ENCODE results near the gene MLLT3.
"Not testable (repeated sequence)": the region's sequence is repeated elsewhere in the genome, so short reads cannot be mapped to it uniquely, and the experiment has no call there.

The MLLT3 gene

DNA sequence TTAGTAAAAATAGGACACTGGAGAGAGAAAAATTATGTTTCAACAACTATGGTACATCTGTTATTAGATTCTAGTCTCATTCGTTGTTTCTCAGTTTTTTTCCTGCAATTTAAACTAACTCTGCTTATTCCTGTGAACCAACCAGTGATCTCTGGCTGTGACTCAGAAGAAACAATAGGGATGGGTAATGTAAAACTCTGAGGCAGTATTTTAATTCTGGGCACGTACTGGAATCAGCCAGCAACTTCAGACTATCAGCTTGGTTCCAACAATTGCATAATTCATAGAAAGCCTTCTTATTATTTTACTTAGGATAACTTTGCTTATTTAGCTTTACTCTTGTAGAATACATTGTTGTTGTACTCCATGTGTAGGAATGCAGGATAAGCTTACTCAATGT is 28.8 kb downstream of the MLLT3 start:
- peak; percentile 29 for DNase-seq (ENCODE audit: low read depth)

DNA sequence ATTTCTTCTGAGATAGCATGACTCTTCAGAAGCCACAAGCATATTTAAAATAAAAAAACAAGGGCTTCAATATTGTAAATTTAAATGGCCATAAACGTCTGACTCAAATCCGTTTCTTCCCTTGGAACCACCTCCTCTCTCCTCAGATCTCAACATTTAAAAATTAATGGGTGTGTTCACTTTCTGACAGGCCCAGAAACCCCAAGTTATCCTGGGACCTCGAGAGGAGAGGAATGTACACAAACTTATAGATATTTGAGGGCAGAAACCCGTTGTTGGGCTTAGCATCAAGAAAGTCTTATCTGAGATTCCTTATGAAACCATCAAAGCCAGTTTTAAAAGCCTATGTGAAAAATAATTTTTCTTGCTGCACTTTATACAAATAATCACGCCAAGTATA is 29.2 kb downstream of the MLLT3 start:
- no peak for DNase-seq (ENCODE audit: low read depth)

DNA sequence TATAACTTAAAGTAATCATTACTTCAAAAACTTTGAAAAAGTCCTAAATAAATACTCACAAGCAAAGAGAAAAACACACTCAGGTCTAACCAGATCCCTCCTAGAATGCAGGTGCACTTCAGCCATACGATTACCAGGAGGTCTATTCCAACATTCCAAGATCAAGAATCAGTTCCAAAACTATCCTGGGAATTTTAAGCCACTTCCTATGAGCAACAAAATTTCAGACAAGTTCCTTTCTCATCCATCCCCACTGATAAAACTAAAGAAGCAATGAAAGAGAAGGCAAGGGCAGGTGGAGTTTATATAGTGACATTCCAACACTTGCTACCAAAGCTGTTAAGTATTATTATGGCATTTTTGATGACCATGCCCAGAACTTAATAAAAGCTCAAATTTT is 29.6 kb downstream of the MLLT3 start:
- no peak for DNase-seq (ENCODE audit: low read depth)

DNA sequence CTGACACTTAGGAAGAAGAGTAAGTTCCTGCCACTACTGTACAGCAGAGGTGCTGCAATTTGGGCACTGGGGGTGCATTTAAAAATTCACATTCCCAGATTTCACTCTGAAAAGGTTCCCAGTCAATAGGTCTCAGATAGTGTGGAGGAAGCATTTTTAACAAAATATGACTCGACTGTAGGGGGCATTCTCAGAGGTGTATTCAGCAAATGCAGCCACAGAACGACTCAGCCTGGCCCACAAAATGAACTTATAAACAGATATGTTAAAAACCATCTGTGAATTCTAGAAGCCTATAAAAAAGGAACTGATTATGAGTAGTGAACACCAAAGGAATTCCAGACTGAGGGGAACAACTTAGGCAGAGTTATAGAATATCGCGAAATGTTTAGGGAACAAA is 31.1 kb downstream of the MLLT3 start:
- DNase-seq (ENCODE audit: low read depth): no peak

DNA sequence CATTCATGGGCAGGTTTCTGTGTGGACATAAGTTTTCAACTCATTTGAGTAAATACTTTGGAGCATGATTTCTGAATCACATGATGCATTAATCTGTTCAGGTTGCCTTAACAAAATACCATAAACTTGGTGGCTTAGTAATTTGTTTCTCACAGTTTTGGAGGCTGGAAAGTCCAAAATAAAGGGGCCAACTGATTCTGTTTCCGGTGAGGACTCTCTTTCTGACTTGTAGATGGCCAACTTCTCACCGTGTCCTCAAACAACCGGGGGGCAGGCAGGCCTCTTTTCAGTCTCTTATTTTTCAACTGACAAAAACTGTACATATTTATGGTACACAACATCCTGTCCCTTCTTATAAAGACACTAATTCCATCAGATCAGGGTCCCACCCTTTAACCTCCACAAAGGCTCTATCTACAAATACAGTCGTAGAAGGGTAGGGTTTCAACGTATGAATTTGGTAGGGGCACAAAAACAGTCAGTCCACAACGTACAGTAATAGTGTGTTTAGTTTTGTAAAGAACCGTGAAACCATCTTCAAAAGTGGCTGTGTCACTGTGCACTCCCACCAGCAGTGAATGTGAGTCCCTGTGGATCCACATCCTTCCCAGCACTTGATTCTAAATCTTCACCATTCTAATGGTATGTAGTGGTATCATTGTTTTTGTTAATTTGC is 37.2 kb downstream of the MLLT3 start:
- no peak for DNase-seq (ENCODE audit: low read depth)

DNA sequence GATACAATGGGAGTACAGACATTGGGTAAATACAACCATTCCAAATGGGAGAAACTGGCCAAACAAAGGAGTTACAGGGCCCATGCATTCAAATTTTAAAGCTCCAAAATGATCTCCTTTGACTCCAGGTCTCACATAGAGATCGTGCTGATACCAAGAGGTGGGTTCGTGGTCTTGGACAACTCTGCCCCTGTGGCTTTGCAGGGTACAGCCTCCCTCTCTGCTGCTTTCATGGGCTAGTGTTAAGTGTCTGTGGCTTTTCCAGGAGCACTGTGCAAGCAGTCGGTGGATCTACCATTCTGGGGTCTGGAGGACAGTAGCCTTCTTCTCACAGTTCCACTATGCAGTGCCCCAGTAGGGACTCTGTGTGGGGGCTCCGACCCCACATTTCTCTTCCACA is 39.2 kb downstream of the MLLT3 start:
- not testable (repeated sequence) for DNase-seq (ENCODE audit: low read depth)

DNA sequence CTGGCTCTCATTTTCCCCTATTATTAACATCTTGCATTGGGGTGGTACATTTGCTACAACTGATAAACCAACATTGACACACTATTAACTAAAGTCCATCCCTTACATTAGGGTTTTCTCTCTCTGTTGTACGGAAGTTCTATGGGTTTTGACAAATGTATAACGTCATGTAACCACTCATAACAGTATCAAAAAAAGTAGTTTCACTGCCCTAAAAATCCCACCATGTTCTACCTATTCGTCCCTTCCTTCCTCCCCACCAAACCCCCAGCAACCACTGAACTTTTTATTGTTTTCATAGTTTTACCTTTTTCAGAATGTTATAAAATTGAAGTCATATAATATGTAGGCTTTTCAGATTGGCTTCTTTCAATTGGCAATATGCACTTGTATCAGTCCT is 40.1 kb downstream of the MLLT3 start:
- DNase-seq (ENCODE audit: low read depth): no peak

DNA sequence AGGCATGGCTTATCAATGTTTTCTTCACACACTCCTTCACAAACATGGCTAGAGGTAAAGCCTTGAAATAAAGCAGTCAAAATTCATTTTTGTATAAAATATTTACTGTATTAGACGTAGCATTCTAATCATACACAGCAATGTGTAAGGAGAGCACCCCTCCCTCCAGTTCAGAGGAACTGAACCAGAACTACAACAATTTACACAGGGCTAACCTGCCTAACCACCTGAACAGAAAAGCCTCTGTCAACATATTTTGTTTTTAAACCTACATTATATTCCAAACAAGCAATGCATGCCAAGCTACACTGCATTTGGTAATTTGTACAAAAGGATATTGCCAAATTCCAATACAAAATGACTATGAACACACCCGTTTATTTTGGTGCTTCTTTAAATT is 41.6 kb downstream of the MLLT3 start:
- DNase-seq (ENCODE audit: low read depth): no peak

DNA sequence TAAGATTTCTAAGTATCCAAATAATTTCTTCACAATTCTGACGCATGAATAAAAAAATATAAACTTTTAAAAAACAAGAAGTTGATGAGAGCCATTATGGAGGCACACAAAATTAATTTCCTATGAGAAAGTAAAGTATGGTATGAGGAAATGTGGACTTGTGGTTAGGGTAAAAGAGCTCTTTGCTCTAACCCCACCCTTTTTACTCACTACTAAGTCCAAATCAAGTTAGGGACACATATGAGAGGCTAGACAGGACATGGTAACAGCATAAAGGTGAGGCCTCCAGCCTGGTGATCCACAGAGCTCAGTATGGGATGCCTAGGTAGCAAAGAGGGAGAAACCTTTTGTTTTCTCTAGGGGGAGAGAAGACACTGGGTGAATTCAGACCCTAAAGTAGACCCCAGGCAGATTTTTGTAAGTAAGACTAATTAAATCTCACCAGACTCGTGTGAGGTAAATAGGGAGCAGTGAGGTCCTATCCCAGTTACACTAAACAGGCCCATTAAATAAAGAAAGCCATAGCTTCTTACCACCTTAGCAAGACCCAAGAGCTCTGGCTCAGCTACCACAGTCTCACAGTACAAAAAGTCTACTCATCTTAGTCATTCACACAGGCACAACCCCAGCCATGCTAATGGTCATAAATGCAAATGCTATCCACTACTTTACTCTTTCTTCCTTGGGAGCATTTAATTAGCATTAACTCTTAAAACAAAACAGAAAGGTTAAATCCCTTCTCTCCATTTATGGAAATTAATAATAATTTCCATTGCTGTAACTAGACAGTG is 42.6 kb downstream of the MLLT3 start:
- DNase-seq (ENCODE audit: low read depth): no peak

DNA sequence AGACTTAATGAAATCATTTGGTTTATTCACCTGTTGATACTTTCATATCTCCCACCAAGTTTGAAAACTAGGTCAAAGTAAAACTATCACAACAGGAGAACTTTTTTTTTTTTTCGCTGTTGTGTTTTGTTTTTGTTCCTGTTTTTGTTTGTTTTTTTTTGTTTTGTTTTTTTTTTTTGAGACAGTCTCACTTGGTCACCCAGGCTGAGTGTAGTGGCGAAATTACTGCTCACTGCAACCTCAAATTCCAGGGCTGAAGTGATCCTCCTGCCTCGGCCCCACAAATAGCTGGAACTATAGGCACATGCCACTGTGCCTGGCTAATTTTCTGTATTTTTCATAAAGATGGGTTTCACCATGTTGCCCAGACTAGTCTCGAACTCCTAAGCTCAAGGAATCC is 49.3 kb downstream of the MLLT3 start:
- DNase-seq (ENCODE audit: low read depth): no peak

DNA sequence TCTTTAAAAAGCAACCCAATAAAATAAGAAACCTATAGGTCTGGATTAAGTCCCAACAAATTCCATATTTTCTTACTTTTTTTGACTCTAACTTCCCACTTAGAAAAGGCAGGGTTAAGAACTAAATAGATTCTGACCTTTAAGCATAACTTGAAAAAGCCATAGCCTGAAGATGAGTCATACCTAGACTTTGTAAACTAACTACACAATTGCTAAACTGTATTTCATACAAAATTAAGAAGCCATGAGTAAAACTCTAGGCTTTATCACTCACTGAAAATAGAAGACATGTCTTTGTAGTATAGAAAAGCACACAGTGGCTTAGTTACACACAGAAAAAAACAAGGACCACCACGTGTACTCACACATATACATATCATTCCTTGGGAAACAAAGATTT is 51.5 kb downstream of the MLLT3 start:
- no peak for DNase-seq (ENCODE audit: low read depth)

DNA sequence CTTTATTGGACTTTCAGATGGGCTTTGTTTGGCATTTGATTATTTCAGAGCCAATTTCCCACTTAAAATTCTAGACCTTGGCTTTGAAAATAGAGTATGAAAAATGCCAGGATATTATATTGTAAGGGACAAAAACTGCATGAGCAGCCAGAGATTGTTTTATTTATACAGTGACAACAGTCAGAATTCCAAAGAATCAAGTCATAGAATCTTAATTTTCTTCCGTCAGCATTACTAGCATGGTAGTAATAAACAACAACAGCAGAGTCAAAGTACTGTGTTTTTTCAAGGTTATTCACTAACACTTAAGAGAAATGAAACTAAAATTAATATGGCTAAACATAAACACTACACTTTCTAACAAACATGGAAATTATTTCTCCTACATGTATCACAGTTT is 52.2 kb downstream of the MLLT3 start:
- DNase-seq (ENCODE audit: low read depth): no peak

DNA sequence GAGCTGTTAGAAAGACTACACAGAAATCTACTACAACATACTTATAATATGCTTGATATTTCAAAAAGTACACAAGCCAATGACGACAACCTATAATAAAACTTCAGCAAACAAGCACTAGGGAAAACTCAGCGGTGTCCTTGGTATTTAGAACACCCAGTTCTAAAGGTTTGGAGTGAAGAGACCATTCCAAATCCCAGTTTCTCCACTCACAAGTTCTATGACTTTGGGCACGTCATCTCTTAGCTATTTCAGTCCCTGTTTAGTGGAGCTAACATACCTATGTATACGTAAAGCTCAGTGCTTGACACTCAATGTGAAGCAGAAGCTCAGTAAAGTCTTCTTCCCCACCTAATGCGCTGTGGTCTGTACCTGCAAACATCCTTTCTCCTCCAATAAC is 52.8 kb downstream of the MLLT3 start:
- no peak for DNase-seq (ENCODE audit: low read depth)

DNA sequence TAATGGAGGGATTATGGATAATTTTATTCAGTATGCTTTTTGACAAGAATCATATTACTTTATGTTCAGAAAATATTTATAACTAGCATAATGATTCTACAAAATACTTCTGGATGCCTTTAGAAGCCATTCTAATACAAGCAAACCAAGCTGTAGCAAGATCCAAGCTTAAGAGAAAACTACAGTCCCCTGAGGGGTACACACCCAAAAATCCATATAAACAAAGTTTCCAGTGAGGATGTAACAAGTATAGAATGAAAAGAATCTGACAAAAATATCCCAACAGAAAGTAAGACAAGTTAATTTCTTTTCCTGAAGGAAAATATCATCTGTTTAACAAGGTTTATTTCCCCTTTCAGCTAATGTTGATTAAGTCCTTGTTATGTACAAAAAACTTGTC is 53.9 kb downstream of the MLLT3 start:
- no peak for DNase-seq (ENCODE audit: low read depth)

DNA sequence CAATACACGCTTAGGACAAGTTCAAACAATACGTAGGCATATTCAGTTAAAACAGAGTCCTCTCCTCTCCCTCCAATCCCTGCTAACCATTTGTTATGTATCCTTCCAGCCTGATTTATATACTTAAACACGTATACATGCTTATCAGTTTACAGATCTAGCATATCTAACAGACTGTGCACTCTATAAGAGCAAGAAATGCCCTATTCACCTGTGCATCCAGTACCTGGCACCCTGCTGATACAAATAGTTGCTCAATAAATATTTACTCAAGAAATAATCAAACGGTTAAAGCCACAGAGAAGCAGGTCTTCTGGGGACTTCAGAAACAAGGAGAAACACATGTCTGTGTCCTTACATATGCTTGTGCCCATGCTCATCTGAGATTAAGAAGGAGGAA is 55.9 kb downstream of the MLLT3 start:
- no peak for DNase-seq (ENCODE audit: low read depth)

DNA sequence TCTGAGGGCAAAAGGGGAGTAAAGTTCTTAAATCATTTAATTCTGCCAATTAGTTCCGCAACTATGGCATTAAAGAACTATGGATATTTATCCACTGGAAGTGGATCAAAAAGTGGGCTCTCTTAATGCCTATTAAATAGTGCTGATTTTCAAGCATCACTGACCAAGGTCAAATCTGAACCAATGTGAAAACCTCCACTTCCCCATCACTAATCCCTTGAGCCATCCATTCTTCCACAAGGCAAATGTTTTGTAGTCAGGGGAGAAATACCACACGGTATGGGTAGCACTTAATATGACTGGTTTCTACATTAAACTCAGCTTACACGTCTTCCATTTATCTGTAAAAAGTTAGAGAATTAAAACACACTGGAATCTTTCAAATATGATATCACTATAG is 57.6 kb downstream of the MLLT3 start:
- DNase-seq (ENCODE audit: low read depth): no peak

DNA sequence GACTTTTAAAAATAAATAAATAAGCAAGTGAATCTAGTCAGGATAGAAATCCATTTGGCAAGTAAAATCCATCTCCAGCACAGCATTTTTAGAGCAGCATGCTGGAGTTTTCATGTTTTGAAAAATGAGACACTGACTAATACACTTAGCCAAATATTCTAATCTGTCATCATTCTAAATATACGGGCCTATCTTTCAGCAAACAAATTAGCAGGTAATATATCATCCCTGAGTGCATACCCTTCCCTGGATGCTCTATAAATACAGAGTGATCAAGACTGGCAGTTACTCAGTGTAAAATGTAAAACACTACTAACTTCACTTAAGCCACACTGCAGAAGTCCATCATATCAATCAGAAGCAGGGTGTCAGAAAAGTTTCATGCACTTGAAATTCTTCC is 58.4 kb downstream of the MLLT3 start:
- DNase-seq (ENCODE audit: low read depth): no peak

DNA sequence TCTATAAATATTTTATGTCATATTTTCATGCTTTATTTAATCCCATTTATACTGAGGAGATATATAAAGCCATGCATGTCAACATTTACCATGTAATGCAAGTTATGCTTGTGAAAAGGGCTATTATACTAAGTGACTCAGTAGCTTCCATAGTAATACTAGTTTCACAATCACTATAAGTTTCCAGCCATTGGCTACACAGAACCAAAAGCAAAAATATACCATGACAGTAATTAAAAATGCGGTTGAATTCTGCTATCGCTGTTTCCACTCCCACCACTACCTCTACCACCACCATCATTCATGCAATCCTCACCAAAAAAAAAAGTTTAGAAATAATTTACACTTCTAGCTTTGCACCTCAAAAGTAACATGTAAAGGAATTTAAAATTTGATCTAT is 60.2 kb downstream of the MLLT3 start:
- no peak for DNase-seq (ENCODE audit: low read depth)

DNA sequence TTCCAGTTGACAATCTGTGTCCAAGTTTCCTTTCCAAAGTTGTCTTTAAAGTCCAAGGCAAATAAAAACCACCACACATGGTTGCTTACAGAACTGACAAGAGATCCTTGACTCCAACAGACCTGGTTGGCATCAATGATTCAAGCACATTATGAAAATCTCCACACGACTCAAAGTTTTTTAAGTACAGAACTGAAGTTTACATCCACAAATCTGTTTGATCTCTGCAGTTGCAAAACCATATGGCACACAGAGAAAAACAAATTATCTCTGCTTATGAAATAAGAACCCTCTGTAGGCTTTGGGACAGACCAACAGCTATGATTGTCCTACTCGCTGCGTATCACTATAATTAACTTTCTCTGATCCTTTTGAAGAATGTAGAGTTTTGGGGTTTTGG is 60.8 kb downstream of the MLLT3 start:
- no peak for DNase-seq (ENCODE audit: low read depth)

DNA sequence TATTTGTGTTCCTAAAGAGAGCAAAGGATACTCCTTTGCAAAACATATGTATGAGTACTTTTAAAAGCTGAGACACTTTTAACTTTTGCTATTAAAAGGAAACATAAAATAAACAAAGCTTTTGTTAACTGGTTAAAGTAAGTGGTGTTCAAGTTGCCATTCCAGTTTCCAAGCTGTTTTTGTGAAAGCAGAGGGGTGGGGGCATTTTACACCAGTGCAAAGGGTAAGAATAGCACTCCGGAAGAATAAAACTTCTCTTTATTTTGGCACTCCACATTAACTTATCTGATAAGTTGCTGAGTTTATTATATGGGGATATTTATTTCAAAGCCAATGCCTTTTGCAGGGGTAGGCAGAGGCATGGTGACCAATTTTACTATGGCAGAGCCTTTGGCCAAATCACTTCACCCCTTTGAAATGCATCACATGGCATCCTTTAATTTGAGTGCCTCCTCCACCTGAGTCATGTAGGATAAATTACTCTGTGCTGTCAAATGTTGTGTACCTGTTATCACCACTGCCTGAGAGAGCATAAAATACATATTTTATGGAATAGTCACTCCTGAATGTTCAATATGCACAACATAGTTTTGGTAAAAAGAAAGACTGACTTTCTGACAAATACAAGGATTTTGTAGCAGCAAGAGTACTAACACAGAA is 62.9 kb downstream of the MLLT3 start:
- DNase-seq (ENCODE audit: low read depth): no peak

DNA sequence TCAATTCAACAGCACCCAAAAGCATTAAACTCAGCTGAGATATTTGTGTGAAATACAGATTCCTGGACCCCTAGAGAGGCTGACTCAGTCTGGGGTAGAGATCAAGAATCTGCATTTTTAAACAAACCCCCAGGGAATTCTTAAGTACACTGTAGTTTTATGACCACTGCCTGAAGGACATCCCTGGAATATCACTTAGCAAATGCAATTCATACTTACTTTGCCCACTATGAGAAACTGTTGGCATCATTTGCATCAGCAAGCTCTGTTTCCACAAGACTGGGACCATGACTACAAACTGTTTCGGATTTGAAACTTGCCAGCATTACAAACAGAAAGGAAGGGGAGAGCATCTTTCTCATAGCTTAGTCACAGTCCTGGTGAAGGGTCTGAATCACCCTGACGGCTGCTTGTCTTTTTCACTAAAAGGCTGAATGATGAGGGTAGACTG is 63.7 kb downstream of the MLLT3 start:
- DNase-seq (ENCODE audit: low read depth): peak; percentile 84

DNA sequence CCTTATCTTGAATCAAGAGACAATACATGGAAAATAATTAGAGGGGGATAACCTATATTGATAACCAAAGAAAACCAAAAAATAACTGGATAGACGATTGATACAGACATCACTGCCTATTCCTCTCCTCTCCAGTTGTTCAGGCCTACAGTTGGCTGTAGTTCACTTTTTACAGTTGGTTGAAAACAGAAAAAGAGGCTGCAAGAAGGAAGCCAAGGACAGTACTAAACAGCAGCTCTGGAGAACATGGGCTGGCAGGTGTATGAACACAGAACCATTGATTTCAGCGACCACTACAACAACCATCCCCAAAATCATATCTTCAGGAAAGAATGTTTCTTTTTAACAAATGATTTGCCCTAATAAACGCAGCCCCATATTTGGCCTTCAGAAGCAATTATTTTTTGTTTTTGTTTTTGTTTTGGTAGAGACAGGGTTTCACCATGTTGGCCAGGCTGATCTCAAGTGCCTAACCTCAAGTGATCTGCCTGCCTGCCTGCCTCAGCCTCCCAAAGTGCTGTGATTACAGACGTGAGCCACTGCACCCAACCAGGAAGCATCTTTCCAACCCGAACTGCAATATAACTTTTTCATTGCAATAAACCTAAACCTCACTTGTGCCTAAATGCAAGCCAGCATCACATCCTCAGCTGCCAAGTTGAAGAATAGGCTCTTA is 64.3 kb downstream of the MLLT3 start:
- no peak for DNase-seq (ENCODE audit: low read depth)

DNA sequence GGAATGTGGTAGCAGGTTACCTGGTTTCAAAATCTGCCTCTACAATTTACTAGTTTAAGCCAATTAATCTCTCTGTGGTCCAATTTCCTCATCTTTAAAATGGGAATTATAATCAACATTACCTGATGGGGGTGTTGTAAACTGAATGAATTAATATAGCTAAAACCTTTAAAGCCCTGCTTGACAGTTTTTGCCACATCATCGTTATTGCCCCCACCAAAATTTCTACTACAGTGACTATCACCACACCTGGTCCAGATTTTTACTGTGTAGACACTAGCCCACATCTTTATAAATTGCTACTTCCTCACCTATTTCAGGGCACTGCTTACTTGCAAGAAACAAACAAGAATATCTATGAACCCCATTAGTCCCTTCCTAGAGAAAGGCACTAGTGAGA is 65.0 kb downstream of the MLLT3 start:
- no peak for DNase-seq (ENCODE audit: low read depth)
